LNCaP clone FGC (cell line): ENCODE measurements around the gene DNMT3A.

Experiments used
- DNase-seq: peaks from one replicate; pipeline ENCODE4 v3.0.0-alpha.2; 2011; ENCODE audit warnings: low read depth
- H3K4me3 ChIP-seq: 2 replicates; pipeline ENCODE4 v1.5.1; 2011; ENCODE audit warnings: mild to moderate bottlenecking, low read depth, low read length, control low read depth
- CTCF ChIP-seq: IDR thresholded peaks from 2 replicates; pipeline ENCODE4 v1.5.1; 2012; ENCODE audit warnings: mild to moderate bottlenecking; ENCODE audit not compliant: control insufficient read depth, insufficient read depth; ENCODE audit errors: extremely low read depth

DNMT3A gene

GRCh38 chr2:25323042-25323514 lies 18.6 kb downstream of the DNMT3A start:
- no peak for TF ChIP-seq CTCF
- DNase-seq, result no peak
- no peak overlapping the region for H3K4me3 ChIP-seq

GRCh38 chr2:25322312-25322711 lies 19.4 kb downstream of the DNMT3A start:
- no peak for DNase-seq
- no peak overlapping the region for H3K4me3 ChIP-seq
- no peak for TF ChIP-seq CTCF

- DNase-seq, result no peak
- TF ChIP-seq CTCF, result no peak
- H3K4me3 ChIP-seq, result no peak overlapping the region
Observed at GRCh38 chr2:25320077-25320476, 21.6 kb downstream of the DNMT3A start.

GRCh38 chr2:25316101-25316500 lies 25.6 kb downstream of the DNMT3A start:
- no peak for DNase-seq
- no peak overlapping the region for H3K4me3 ChIP-seq
- TF ChIP-seq CTCF, result no peak

GRCh38 chr2:25315316-25315680 lies 26.4 kb downstream of the DNMT3A start:
- no peak for DNase-seq
- TF ChIP-seq CTCF, result no peak
- no peak overlapping the region for H3K4me3 ChIP-seq

- TF ChIP-seq CTCF, result no peak
- DNase-seq, result no peak
- no peak overlapping the region for H3K4me3 ChIP-seq
Observed at GRCh38 chr2:25314514-25315315, 27.0 kb downstream of the DNMT3A start.
